GM10248 (cell line): ENCODE data around the gene PNMA8B.

Experiments used
- CTCF ChIA-PET: fragments of 300-600 bp; sonication (Branson Sonifier 250); formaldehyde crosslinking; extraction: SDS; loops from one replicate; lab custom pipeline; 2021; ENCODE audit warnings: antibody characterized with exemption; lab: Yijun Ruan, JAX
- POLR2A ChIA-PET: fragments of 350-650 bp; sonication (Branson Sonifier 250); formaldehyde crosslinking; extraction: SDS; loops from one replicate; lab custom pipeline; 2020; ENCODE audit warnings: antibody characterized with exemption; lab: Yijun Ruan, JAX
- DNase-seq: peaks from one replicate; pipeline ENCODE4 v3.0.0; 2012; ENCODE audit errors: extremely low spot score
- TF ChIP-seq, protein P1 (sequence below): IDR thresholded peaks from 2 replicates; pipeline ENCODE4 v1.5.1; 2012; ENCODE audit warnings: mild to moderate bottlenecking, low read depth; ENCODE audit errors: extremely low read depth, missing control alignments, control extremely low read depth

The PNMA8B gene

DNA sequence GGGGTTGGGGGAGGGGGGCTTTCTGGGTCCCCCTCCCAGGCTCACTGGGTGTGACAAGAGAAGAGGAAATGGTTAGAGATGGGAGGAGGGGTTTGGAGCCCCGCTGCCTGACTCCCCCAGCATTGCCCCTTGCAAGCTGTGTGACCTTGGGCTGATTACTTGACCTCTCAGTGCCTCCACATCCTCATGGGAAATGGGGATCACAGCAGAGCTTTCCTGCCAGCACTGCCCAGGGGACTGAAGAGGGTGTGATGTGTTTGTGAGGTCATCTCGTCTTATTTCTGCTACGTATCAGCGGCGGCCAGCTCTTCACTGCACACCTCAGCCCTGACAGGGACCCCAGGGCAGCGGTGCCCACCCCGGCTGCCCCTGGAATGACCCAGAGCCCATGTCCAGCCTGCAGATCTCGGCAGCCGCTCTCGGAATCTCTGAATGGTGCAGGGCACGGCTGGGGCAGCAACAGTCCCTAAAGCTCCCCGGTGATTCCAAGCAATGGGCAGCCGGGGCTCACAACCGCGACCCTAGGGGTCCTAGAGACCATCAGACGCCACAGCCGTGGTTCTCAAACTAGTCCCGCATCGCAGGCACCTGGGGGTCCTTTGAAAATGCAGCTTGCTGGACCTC, 8.4 kb downstream of the PNMA8B start:
- ChIA-PET POLR2A (no interaction called here), CTCF (interaction anchor here (0.6 to 5.9 kb wide), 13 partner anchors 10 to 280 kb away, joined by 3 to 70 read pairs (median 3); no protein-coding TSS in a partner anchor)
- DNase-seq, result no peak
- TF ChIP-seq, protein P1, sequence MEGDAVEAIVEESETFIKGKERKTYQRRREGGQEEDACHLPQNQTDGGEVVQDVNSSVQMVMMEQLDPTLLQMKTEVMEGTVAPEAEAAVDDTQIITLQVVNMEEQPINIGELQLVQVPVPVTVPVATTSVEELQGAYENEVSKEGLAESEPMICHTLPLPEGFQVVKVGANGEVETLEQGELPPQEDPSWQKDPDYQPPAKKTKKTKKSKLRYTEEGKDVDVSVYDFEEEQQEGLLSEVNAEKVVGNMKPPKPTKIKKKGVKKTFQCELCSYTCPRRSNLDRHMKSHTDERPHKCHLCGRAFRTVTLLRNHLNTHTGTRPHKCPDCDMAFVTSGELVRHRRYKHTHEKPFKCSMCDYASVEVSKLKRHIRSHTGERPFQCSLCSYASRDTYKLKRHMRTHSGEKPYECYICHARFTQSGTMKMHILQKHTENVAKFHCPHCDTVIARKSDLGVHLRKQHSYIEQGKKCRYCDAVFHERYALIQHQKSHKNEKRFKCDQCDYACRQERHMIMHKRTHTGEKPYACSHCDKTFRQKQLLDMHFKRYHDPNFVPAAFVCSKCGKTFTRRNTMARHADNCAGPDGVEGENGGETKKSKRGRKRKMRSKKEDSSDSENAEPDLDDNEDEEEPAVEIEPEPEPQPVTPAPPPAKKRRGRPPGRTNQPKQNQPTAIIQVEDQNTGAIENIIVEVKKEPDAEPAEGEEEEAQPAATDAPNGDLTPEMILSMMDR, result no peak

DNA sequence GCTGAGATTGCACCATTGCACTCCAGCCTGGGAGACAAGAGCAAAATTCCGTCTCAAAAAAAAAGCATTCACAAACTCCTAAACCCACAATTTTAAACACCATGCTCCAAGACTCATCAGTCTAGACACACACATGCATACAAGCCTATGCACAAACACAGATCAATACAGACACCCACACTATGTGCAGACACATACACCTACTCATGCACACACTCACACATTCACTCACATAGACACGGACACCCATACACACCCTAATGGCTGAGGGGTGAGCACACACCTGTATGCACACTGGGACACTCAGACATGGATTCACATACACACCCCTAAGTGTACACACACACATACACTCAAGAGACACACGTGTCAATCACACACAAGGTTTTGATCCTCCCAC, 9.3 kb downstream of the PNMA8B start:
- ChIA-PET POLR2A (no interaction called here), CTCF (interaction anchor here (4.9 kb wide), 1 partner anchor 91 kb away, joined by 53 read pairs; no protein-coding TSS in a partner anchor)
- DNase-seq, result no peak
- TF ChIP-seq, protein P1, result no peak

DNA sequence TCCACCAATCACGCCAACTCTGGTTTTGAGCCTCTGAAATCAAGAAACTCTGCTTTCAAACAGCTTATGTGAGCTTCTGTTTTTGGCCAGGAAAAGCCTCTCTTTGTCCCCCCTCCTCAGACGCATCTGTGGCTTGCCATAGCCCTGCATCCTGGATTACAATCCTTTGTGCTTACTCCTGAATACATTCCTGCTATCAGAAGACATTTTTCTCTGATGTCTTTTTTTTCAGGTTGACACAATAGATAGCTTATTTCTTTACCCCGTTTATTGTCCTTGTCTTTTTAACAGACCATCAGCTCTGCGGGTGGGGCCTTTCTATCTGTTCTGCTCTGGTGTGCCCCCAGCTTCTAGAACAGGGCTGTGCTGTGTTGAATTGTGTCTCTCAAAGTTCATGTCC, 11.0 kb downstream of the PNMA8B start:
- TF ChIP-seq, protein P1, result no peak
- DNase-seq, result no peak
- ChIA-PET CTCF (interaction anchor here (1.0 to 2.2 kb wide), 5 partner anchors 10 to 204 kb away, joined by 3 to 16 read pairs (median 4); no protein-coding TSS in a partner anchor), POLR2A (no interaction called here)

DNA sequence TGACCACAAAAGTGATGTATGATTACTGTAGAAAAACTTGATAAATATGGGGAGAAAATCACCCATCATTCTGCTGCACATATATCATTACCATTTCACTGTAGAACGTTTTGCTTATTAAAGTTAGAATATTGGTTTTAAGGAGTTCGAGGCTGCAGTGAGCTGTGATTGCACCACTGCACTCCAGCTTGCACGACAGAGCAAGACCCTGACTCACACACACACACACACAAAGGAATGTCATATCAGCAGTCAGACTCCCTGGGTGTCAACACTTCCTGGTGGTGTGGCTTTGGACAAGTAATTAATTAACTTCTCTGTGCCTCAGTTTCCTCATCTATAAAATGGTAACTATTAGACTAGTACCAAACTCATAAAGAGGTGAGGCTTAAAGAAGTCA, 13.0 kb downstream of the PNMA8B start:
- CTCF ChIA-PET, result interaction anchor here (0.8 to 1.6 kb wide), 4 partner anchors 9 to 454 kb away, joined by 3 to 6 read pairs (median 3); no protein-coding TSS in a partner anchor

DNA sequence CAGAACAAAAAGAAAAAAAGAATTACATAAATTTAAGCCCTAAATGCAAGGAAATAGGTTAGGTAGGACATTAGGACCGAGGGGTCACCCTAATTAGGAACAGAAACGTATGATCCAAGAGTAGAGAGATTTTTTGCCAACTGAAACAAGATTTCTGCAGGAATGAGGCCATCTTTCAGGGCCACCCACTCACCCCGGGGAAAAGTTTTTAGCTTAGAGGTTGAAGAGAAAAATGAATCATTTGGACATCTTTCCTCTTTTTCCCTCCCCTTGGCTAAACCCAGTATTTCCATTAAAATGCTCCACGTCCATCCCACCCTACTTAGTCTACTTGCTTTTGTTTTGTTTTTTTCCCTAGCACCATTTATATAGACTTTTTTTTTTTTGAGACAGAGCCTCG, 13.7 kb downstream of the PNMA8B start:
- TF ChIP-seq, protein P1, result no peak
- DNase-seq, result no peak
- ChIA-PET CTCF (interaction anchor here (1.6 kb wide), 1 partner anchor 8 kb away, joined by 6 read pairs; no protein-coding TSS in a partner anchor), POLR2A (no interaction called here)

More for the DNA sequence above, 13.0 kb downstream of the PNMA8B start:
- POLR2A ChIA-PET, result no interaction called here
- TF ChIP-seq, protein P1, result no peak
- DNase-seq, result no peak

DNA sequence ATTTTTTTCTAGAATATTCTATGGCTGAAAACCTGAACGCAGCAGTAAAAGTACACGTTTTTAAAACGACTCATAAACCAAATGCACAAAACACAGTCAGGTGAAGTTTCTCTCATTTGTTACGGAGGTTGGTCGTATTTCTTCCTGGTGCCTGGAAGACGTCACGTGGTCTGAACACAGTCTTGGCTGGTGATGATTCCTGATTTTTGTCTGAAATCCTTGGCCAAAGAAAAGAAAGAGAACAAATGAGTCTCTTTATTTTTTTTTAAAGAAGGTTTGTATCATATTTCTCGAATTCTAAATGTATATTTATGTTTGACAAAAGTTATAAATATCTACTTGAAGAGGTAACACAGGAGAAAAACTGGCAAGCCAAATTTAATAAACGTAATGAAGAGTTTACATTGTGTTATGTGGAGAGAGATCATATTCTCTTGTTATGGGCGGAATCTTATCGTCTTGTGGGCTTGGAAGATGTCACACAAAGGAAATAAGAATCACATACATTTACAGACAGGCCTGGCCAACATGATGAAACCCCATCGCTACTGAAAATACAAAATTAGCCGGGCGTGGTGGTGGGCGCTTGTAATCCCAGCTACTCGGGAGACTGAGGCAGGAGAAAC, 14.3 kb downstream of the PNMA8B start:
- TF ChIP-seq, protein P1, result no peak
- CTCF ChIA-PET, result no interaction called here
- POLR2A ChIA-PET, result no interaction called here
- DNase-seq, result no peak
